Endothelial cell (in vitro differentiated cells): ENCODE results near the gene SIT1. TPM values are rescaled to one million over a fixed set of nuclear protein-coding genes. Genes with fewer than 3 reads are reported as not detected.

Source experiments
- DNase-seq: peaks from one replicate; pipeline ENCODE4 v3.0.0; 2021; ENCODE audit warnings: low spot score
- H3K27ac Mint-ChIP-seq: one replicate; pipeline ENCODE4 v1.8.0; 2021; ENCODE audit warnings: mixed read lengths, inconsistent platforms; ENCODE audit not compliant: unreplicated experiment
- H3K27me3 Mint-ChIP-seq: one replicate; pipeline ENCODE4 v1.8.0; 2021; ENCODE audit warnings: mild to moderate bottlenecking, moderate library complexity, mixed read lengths, inconsistent platforms; ENCODE audit not compliant: unreplicated experiment
- H3K36me3 Mint-ChIP-seq: one replicate; pipeline ENCODE4 v1.8.0; 2021; ENCODE audit warnings: mild to moderate bottlenecking, low read depth, mixed read lengths, inconsistent platforms; ENCODE audit not compliant: unreplicated experiment
- H3K4me1 Mint-ChIP-seq: one replicate; pipeline ENCODE4 v1.8.0; 2021; ENCODE audit warnings: mild to moderate bottlenecking, mixed read lengths, inconsistent platforms; ENCODE audit not compliant: unreplicated experiment
- H3K4me3 Mint-ChIP-seq: one replicate; pipeline ENCODE4 v1.8.0; 2021; ENCODE audit warnings: mild to moderate bottlenecking, mixed read lengths, inconsistent platforms; ENCODE audit not compliant: unreplicated experiment
- H3K9me3 Mint-ChIP-seq: one replicate; pipeline ENCODE4 v1.8.0; 2021; ENCODE audit warnings: mixed read lengths, inconsistent platforms; ENCODE audit not compliant: unreplicated experiment
- total RNA-seq: library from RNA; stranded (reverse); fragmentation: NEBNext Ultra II Directional; extraction: Animal tissue kit (Norgen Biotek cat#: 25700); gene quantifications from one replicate; pipeline ENCODE4 v1.2.1, GENCODE V29; 2021; ENCODE audit not compliant: unreplicated experiment
- TF ChIP-seq, protein P1 (sequence below): fragments of 200-600 bp; sonication (generic); IDR thresholded peaks from one replicate; pipeline ENCODE4 v1.5.0; 2021; ENCODE audit warnings: antibody characterized with exemption; ENCODE audit not compliant: unreplicated experiment

The SIT1 gene
- total RNA-seq, 1 donor from 2014 or later, result not detected

DNA sequence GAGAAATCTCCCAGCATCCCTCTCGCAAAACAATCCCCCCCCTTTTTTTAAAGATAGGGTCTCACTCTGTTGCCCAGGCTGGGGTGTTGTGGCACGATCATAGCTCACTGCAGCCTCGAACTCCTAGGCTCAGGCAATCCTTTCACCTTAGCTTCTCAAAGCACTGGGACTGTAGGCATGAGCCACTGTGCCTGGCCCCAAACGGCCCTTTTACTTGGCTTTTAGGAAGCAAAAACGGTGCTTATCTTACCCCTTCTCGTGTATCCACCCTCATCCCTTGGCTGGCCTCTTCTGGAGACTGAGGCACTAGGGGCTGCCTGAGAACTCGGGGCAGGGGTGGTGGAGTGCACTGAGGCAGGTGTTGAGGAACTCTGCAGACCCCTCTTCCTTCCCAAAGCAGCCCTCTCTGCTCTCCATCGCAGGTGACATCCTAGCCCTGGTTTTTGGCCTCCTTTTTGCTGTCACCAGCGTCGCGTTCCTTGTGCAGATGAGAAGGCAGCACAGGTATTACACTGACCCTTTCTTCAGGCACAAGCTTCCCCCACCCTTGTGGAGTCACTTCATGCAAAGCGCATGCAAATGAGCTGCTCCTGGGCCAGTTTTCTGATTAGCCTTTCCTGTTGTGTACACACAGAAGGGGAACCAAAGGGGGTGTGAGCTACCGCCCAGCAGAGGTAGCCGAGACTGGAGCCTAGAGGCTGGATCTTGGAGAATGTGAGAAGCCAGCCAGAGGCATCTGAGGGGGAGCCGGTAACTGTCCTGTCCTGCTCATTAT is 29.8 kb upstream of the SIT1 start:
- H3K27ac Mint-ChIP-seq, result no peak overlapping the region
- TF ChIP-seq, protein P1, sequence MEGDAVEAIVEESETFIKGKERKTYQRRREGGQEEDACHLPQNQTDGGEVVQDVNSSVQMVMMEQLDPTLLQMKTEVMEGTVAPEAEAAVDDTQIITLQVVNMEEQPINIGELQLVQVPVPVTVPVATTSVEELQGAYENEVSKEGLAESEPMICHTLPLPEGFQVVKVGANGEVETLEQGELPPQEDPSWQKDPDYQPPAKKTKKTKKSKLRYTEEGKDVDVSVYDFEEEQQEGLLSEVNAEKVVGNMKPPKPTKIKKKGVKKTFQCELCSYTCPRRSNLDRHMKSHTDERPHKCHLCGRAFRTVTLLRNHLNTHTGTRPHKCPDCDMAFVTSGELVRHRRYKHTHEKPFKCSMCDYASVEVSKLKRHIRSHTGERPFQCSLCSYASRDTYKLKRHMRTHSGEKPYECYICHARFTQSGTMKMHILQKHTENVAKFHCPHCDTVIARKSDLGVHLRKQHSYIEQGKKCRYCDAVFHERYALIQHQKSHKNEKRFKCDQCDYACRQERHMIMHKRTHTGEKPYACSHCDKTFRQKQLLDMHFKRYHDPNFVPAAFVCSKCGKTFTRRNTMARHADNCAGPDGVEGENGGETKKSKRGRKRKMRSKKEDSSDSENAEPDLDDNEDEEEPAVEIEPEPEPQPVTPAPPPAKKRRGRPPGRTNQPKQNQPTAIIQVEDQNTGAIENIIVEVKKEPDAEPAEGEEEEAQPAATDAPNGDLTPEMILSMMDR, result no peak
- H3K27me3 Mint-ChIP-seq, result peaks cover 10% of the 10 kb centered on the region
- no peak overlapping the region for H3K4me3 Mint-ChIP-seq
- no peak for DNase-seq
- H3K4me1 Mint-ChIP-seq, result peaks cover 43% of the 10 kb centered on the region
- no peaks in the 10 kb centered on the region for H3K9me3 Mint-ChIP-seq
- H3K36me3 Mint-ChIP-seq, result peaks cover 28% of the 10 kb centered on the region

GRCh38 chr9:35679766-35680330 is 29.1 kb upstream of the SIT1 start:
- peaks cover 10% of the 10 kb centered on the region for H3K27me3 Mint-ChIP-seq
- H3K4me3 Mint-ChIP-seq, result no peak overlapping the region
- H3K36me3 Mint-ChIP-seq, result peaks cover 28% of the 10 kb centered on the region
- no peak overlapping the region for H3K27ac Mint-ChIP-seq
- TF ChIP-seq, protein P1, result no peak
- DNase-seq, result no peak
- H3K9me3 Mint-ChIP-seq, result no peaks in the 10 kb centered on the region
- H3K4me1 Mint-ChIP-seq, result peaks cover 43% of the 10 kb centered on the region

DNA sequence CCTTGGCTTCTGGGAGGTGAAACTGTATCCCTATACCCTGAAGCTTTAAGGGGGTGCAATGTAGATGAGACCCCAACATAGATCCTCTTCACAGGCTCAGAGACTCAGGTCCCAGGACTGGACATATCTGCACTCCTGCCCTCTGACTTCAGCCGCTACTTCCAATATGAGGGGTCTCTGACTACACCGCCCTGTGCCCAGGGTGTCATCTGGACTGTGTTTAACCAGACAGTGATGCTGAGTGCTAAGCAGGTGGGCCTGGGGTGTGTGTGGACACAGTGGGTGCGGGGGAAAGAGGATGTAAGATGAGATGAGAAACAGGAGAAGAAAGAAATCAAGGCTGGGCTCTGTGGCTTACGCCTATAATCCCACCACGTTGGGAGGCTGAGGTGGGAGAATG is 28.4 kb upstream of the SIT1 start:
- H3K9me3 Mint-ChIP-seq, result no peaks in the 10 kb centered on the region

GRCh38 chr9:35675732-35676392 is 25.1 kb upstream of the SIT1 start:
- peak overlapping the region; percentile 66 for H3K4me3 Mint-ChIP-seq
- peaks cover 11% of the 10 kb centered on the region for H3K27me3 Mint-ChIP-seq
- no peak overlapping the region for H3K27ac Mint-ChIP-seq

More for the DNA sequence above, 28.4 kb upstream of the SIT1 start:
- TF ChIP-seq, protein P1, result no peak
- Mint-ChIP-seq H3K27ac (no peak overlapping the region), H3K4me1 (peaks cover 45% of the 10 kb centered on the region), H3K27me3 (peaks cover 10% of the 10 kb centered on the region), H3K4me3 (peak overlapping the region; percentile 37), H3K36me3 (peaks cover 22% of the 10 kb centered on the region)
- DNase-seq, result no peak

More at GRCh38 chr9:35675732-35676392, 25.1 kb upstream of the SIT1 start:
- Mint-ChIP-seq H3K9me3 (no peaks in the 10 kb centered on the region), H3K4me1 (peaks cover 26% of the 10 kb centered on the region), H3K36me3 (no peaks in the 10 kb centered on the region)
- TF ChIP-seq, protein P1, result no peak
- DNase-seq, result peak; percentile 81
